ENCODE measurements around the gene KIF6. TPM values are rescaled to one million over a fixed set of nuclear protein-coding genes. Genes with fewer than 3 reads are reported as not detected.

KIF6 gene
- total RNA-seq, 1 donor from 2014 or later = 2.0 TPM

- no peak overlapping the region for H3K4me3 Mint-ChIP-seq (ENCODE audit: unreplicated experiment)
- H3K4me1 Mint-ChIP-seq (ENCODE audit: low read depth, unreplicated experiment) = peaks cover 1% of the 10 kb centered on the region
- H3K9me3 ChIP-seq (ENCODE audit: insufficient read depth, low read depth, low read length) = no peaks in the 10 kb centered on the region
- no peak overlapping the region for H3K4me3 ChIP-seq (ENCODE audit: insufficient read depth, low read depth, low read length)
- FAIRE-seq = no peak
- H3K27me3 ChIP-seq (ENCODE audit: insufficient read depth, low read length) = no peaks in the 10 kb centered on the region
- DNase-seq (ENCODE audit: low read depth) = no peak
- H3K36me3 ChIP-seq (ENCODE audit: insufficient read depth, low read length) = no peaks in the 10 kb centered on the region
- no peak overlapping the region for H2AFZ ChIP-seq (ENCODE audit: low read depth, low read length)
- H3K79me2 ChIP-seq (ENCODE audit: insufficient read depth, low read length) = no peaks in the 10 kb centered on the region
- no peak for TF ChIP-seq CTCF (IDR thresholded peaks at IDR 0.05; ENCODE audit: insufficient read depth, low read depth, low read length)
- no peak for TF ChIP-seq EZH2 (IDR thresholded peaks at IDR 0.05; ENCODE audit: insufficient read depth, low read length)
- H3K4me1 ChIP-seq (ENCODE audit: insufficient read depth, low read length) = no peaks in the 10 kb centered on the region
- H3K9me3 Mint-ChIP-seq (ENCODE audit: unreplicated experiment) = peaks cover 4% of the 10 kb centered on the region
- no peak overlapping the region for H3K27ac Mint-ChIP-seq (ENCODE audit: unreplicated experiment)
- H3K36me3 Mint-ChIP-seq (ENCODE audit: low read depth, unreplicated experiment) = no peaks in the 10 kb centered on the region
- no peaks in the 10 kb centered on the region for H4K20me1 ChIP-seq (ENCODE audit: insufficient read depth, low read length)
- no peak overlapping the region for H3K4me2 ChIP-seq (ENCODE audit: low read length)
- peaks cover 77% of the 10 kb centered on the region for H3K27me3 Mint-ChIP-seq (ENCODE audit: low read depth, unreplicated experiment)
- no peak overlapping the region for H3K9ac ChIP-seq (ENCODE audit: low read length)
- H3K27ac ChIP-seq (ENCODE audit: low read depth, low read length) = no peak overlapping the region
Observed at GRCh38 chr6:39303425-39304153, 421.6 kb downstream of the KIF6 start.

GRCh38 chr6:39302669-39303424, 422.4 kb downstream of the KIF6 start:
- Histone ChIP-seq H3K9ac (ENCODE audit: low read length) (no peak overlapping the region), H4K20me1 (ENCODE audit: insufficient read depth, low read length) (no peaks in the 10 kb centered on the region), H3K9me3 (ENCODE audit: insufficient read depth, low read depth, low read length) (no peaks in the 10 kb centered on the region), H3K4me1 (ENCODE audit: insufficient read depth, low read length) (no peaks in the 10 kb centered on the region), H2AFZ (ENCODE audit: low read depth, low read length) (peak overlapping the region; percentile 39), H3K79me2 (ENCODE audit: insufficient read depth, low read length) (no peaks in the 10 kb centered on the region), H3K27me3 (ENCODE audit: insufficient read depth, low read length) (no peaks in the 10 kb centered on the region), H3K27ac (ENCODE audit: low read depth, low read length) (no peak overlapping the region), H3K36me3 (ENCODE audit: insufficient read depth, low read length) (no peaks in the 10 kb centered on the region), H3K4me3 (ENCODE audit: insufficient read depth, low read depth, low read length) (no peak overlapping the region), H3K4me2 (ENCODE audit: low read length) (peak overlapping the region; percentile 59)
- Mint-ChIP-seq H3K27me3 (ENCODE audit: low read depth, unreplicated experiment) (peaks cover 78% of the 10 kb centered on the region), H3K9me3 (ENCODE audit: unreplicated experiment) (peaks cover 4% of the 10 kb centered on the region), H3K36me3 (ENCODE audit: low read depth, unreplicated experiment) (no peaks in the 10 kb centered on the region), H3K4me3 (ENCODE audit: unreplicated experiment) (no peak overlapping the region), H3K27ac (ENCODE audit: unreplicated experiment) (no peak overlapping the region), H3K4me1 (ENCODE audit: low read depth, unreplicated experiment) (peaks cover 1% of the 10 kb centered on the region)
- FAIRE-seq (no peak), DNase-seq (ENCODE audit: low read depth) (peak; percentile 19)
- TF ChIP-seq CTCF (IDR thresholded peaks at IDR 0.05; ENCODE audit: insufficient read depth, low read depth, low read length) = peak; percentile 61
- TF ChIP-seq EZH2 (IDR thresholded peaks at IDR 0.05; ENCODE audit: insufficient read depth, low read length) = no peak
